ENCODE results near the gene FBXL19.

The FBXL19 gene

DNA sequence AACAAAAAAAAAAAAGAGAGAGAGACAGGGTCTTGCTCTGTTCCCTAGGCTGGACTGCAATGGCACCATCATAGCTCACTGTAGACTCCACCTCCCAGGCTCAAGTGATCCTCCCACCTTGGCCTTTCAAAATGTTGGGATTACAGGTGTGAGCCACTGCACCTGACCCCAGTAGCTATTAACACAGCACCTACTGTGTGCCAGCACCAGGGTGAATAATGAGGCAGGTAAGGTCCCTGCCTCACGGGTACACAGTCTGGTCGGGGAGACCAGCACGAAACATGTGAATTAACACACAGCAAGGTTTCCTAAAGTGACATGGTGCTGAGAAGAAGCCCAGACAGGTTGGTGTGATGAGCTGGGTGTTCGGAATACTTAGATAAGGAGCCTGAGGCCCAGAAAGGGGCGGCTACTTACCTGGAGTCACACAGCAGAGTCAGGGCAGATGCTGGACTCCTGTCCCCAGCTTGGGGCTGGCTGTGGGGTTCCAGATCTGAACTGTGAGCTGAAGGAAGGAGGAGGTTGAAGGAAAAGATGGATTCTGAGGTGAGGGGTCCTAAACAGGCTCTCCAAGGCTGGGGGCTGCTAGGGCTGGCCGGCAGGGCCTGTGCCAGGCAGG is 10.5 kb upstream of the FBXL19 start:
- DNase-seq (ENCODE audit: low read depth): no peak
- Histone ChIP-seq H3K9me3 (ENCODE audit: control insufficient read depth, low read length) (no peaks in the 10 kb centered on the region), H3K36me3 (ENCODE audit: control insufficient read depth, insufficient read depth, low read length, severe bottlenecking) (no peaks in the 10 kb centered on the region), H3K4me1 (ENCODE audit: control insufficient read depth, insufficient read depth, low read length) (no peaks in the 10 kb centered on the region), H3K27me3 (replicated peaks; ENCODE audit: control insufficient read depth, insufficient read depth, low read length) (no peaks in the 10 kb centered on the region), H3K9ac (ENCODE audit: low read length) (no peak overlapping the region), H3K4me3 (ENCODE audit: low read length) (no peak overlapping the region)

DNA sequence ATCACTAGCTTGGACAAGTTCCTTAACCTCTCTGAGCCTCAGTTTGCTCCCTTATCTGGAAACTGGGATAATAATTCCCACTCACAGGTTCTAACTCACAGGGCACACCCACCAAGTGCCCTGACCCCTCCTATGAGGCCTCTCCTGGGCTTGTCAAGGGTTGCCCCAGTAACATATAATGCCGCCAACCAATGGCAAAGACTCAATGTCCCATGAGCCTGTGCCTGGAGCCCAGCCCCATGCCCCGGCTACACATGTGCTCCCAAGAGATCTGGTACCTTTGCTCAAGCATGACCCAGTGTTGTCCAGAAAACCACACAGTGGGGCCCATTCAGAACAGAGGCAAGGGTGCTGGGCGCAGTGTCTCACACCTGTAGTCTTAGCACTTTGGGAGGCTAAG is 8.5 kb upstream of the FBXL19 start:
- H3K9me3 ChIP-seq (ENCODE audit: control insufficient read depth, low read length): no peaks in the 10 kb centered on the region
- no peak for DNase-seq (ENCODE audit: low read depth)
- no peak overlapping the region for H3K4me3 ChIP-seq (ENCODE audit: low read length)
- H3K27me3 ChIP-seq (replicated peaks; ENCODE audit: control insufficient read depth, insufficient read depth, low read length): no peaks in the 10 kb centered on the region
- no peaks in the 10 kb centered on the region for H3K36me3 ChIP-seq (ENCODE audit: control insufficient read depth, insufficient read depth, low read length, severe bottlenecking)
- no peaks in the 10 kb centered on the region for H3K4me1 ChIP-seq (ENCODE audit: control insufficient read depth, insufficient read depth, low read length)
- no peak overlapping the region for H3K9ac ChIP-seq (ENCODE audit: low read length)

DNA sequence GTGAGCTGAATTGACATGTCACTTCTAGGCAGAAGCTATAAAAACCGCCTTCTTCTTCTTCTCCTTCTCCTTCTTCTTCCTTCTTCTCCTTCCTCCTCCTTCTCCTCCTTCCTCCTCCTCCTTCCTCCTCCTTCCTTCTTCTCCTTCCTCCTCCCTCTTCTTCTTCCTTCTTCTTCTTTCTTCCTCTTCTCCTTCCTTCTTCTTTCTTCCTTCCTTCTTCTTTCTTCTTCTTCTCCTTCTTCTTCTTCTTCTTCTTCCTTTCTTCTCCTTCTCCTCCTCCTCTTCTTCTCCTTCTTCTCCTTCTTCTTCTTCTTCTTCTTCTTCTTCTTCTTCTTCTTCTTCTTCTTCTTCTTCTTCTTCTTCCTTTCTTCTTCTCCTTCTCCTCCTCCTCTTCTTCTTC is 4.8 kb upstream of the FBXL19 start:
- H3K9me3 ChIP-seq (ENCODE audit: control insufficient read depth, low read length): no peaks in the 10 kb centered on the region
- H3K9ac ChIP-seq (ENCODE audit: low read length): no peak overlapping the region
- no peak for DNase-seq (ENCODE audit: low read depth)
- no peaks in the 10 kb centered on the region for H3K27me3 ChIP-seq (replicated peaks; ENCODE audit: control insufficient read depth, insufficient read depth, low read length)
- peaks cover 5% of the 10 kb centered on the region for H3K4me1 ChIP-seq (ENCODE audit: control insufficient read depth, insufficient read depth, low read length)
- H3K36me3 ChIP-seq (ENCODE audit: control insufficient read depth, insufficient read depth, low read length, severe bottlenecking): no peaks in the 10 kb centered on the region
- no peak overlapping the region for H3K4me3 ChIP-seq (ENCODE audit: low read length)

DNA sequence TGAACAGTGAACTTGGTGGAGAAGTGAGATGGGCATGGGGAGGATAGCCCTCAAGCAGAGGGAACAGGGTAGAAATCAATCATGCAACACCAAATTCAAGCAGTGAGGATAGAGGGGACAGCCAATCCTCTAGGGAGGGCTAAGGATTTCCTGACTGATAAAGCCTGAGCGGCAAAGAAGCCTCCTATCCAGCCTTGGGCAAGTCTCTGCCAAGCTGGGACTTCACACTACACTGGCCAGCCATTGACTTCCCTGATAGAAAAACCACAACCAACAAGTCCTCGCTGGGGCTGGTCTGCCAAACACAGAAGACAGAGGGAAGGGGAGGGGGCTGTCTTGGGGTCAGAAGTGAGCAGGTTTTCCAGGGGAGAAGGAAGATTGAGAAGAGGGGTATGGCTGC is 2.5 kb upstream of the FBXL19 start:
- no peak overlapping the region for H3K4me3 ChIP-seq (ENCODE audit: low read length)
- no peak for DNase-seq (ENCODE audit: low read depth)

DNA sequence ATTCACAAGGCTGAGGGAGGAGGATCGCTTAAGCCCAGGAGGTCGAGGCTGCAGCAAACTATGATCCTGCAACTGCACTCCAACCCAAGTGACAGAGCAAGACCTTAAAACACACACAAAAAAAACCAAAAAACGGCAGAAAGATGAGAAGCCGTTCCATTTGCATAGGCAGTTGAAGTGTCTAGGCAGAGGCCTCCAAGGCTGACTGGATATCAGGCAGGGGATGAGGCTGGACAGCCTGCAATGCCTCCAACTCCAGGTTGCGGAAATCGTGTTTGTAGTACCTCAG is 2.0 kb upstream of the FBXL19 start:
- H3K4me3 ChIP-seq (ENCODE audit: low read length): peak overlapping the region; percentile 89

More for the DNA sequence above, 2.5 kb upstream of the FBXL19 start:
- Histone ChIP-seq H3K27me3 (replicated peaks; ENCODE audit: control insufficient read depth, insufficient read depth, low read length) (no peaks in the 10 kb centered on the region), H3K9me3 (ENCODE audit: control insufficient read depth, low read length) (no peaks in the 10 kb centered on the region), H3K36me3 (ENCODE audit: control insufficient read depth, insufficient read depth, low read length, severe bottlenecking) (no peaks in the 10 kb centered on the region), H3K4me1 (ENCODE audit: control insufficient read depth, insufficient read depth, low read length) (peaks cover 5% of the 10 kb centered on the region), H3K9ac (ENCODE audit: low read length) (peak overlapping the region; percentile 84)

DNA sequence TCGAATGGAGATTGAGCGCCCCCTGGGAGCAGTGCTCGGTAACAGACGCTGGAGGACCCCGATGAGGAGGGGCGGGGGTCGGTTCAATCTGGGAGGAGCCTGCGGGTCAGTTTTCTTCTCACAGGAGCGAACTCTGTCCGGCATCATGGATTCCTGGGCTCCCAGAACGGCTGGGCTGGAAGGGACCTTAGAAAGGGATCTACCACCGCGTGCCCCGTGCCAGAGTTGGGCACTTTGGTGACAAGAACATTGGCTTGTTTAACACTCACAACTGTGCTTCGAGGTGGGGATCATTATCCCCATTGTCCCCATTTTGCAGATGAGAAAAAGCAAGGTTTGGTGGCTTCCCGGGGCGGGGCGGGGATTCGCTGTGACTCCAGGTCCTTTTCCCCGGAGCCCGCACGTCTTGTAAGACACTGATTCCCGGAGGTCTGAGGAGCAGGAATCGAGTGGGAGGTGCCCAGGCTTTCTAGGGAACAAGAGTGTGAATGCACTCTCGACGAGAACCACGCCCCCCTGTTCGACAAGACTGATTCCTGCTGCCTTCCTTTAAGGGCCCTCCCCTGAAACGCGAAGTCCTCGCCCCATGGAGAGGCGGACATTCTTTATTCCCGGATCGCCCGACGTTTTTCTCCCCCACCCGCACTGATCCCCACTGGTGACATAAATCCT is 1.5 kb upstream of the FBXL19 start:
- peak; percentile 96 for DNase-seq (ENCODE audit: low read depth)
- peak overlapping the region; percentile 89 for H3K4me3 ChIP-seq (ENCODE audit: low read length)

More for the DNA sequence above, 2.0 kb upstream of the FBXL19 start:
- no peaks in the 10 kb centered on the region for H3K36me3 ChIP-seq (ENCODE audit: control insufficient read depth, insufficient read depth, low read length, severe bottlenecking)
- peaks cover 5% of the 10 kb centered on the region for H3K4me1 ChIP-seq (ENCODE audit: control insufficient read depth, insufficient read depth, low read length)
- H3K27me3 ChIP-seq (replicated peaks; ENCODE audit: control insufficient read depth, insufficient read depth, low read length): no peaks in the 10 kb centered on the region
- DNase-seq (ENCODE audit: low read depth): no peak
- H3K9me3 ChIP-seq (ENCODE audit: control insufficient read depth, low read length): no peaks in the 10 kb centered on the region
- peak overlapping the region; percentile 84 for H3K9ac ChIP-seq (ENCODE audit: low read length)

DNA sequence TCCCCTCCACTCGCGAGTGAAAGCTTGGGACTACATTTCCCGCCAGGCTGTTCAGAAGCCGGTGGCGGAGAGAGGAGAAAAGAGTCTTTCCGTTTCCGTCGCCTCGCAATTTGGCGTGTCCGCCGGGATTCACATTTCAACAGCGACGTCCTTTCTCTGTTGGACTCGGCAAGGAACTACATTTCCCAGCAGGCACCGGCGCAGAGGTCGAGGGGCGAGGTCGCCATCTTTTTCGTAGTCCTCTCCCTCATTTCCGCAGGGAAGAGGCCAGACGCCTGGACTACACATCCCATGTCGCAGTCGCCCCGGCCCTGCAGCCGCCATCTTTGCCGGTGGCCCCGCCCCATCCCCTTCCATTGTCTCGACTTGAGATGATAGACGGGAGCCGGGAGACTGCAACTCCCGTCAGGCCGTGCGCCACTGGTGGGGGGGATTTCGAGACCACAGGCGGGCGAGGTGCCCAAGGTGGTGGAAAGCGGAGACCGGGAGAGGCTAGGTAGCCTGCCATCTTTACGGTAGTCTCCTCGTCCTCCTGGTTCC is 882 bp upstream of the FBXL19 start:
- peaks cover 4% of the 10 kb centered on the region for H3K36me3 ChIP-seq (ENCODE audit: control insufficient read depth, insufficient read depth, low read length, severe bottlenecking)
- H3K27me3 ChIP-seq (replicated peaks; ENCODE audit: control insufficient read depth, insufficient read depth, low read length): no peaks in the 10 kb centered on the region
- peak overlapping the region; percentile 84 for H3K9ac ChIP-seq (ENCODE audit: low read length)
- H3K4me1 ChIP-seq (ENCODE audit: control insufficient read depth, insufficient read depth, low read length): peaks cover 5% of the 10 kb centered on the region
- no peaks in the 10 kb centered on the region for H3K9me3 ChIP-seq (ENCODE audit: control insufficient read depth, low read length)
- H3K4me3 ChIP-seq (ENCODE audit: low read length): peak overlapping the region; percentile 89
- peak; percentile 99 for DNase-seq (ENCODE audit: low read depth)

More for the DNA sequence above, 1.5 kb upstream of the FBXL19 start:
- Histone ChIP-seq H3K27me3 (replicated peaks; ENCODE audit: control insufficient read depth, insufficient read depth, low read length) (no peaks in the 10 kb centered on the region), H3K9ac (ENCODE audit: low read length) (peak overlapping the region; percentile 84), H3K9me3 (ENCODE audit: control insufficient read depth, low read length) (no peaks in the 10 kb centered on the region), H3K4me1 (ENCODE audit: control insufficient read depth, insufficient read depth, low read length) (peaks cover 5% of the 10 kb centered on the region), H3K36me3 (ENCODE audit: control insufficient read depth, insufficient read depth, low read length, severe bottlenecking) (peaks cover 4% of the 10 kb centered on the region)

DNA sequence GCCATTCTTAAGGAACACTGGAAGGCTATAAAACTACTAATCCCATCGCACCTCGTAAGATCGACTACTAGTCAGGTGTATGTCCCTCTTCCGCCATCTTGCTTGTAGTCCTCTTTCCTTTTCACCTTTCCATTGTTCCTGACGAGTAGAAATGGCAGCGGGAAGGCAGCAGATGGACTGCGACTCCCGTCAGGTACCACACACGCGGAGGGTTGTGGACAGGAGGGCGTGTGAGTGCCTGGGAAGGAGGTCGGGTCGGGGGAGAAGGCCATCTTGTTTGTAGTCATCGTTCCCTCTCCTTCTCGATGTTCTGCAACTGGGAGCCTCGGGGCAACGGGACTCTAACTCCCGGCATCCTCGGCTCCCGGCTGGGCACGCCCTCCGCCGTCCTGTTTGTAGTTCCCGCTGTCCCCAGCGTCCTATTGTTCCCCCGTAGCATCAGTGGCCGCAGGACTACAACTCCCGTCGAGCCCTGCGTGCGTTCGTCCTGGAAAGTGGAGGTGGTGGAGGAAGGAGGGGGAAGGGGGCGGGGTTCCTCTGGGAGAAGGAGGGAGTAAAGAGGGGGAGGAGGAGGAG is 324 bp upstream of the FBXL19 start:
- H3K4me1 ChIP-seq (ENCODE audit: control insufficient read depth, insufficient read depth, low read length): peaks cover 5% of the 10 kb centered on the region
- H3K4me3 ChIP-seq (ENCODE audit: low read length): peak overlapping the region; percentile 89
- H3K9me3 ChIP-seq (ENCODE audit: control insufficient read depth, low read length): no peaks in the 10 kb centered on the region
- peaks cover 4% of the 10 kb centered on the region for H3K36me3 ChIP-seq (ENCODE audit: control insufficient read depth, insufficient read depth, low read length, severe bottlenecking)
- no peaks in the 10 kb centered on the region for H3K27me3 ChIP-seq (replicated peaks; ENCODE audit: control insufficient read depth, insufficient read depth, low read length)
- peak overlapping the region; percentile 84 for H3K9ac ChIP-seq (ENCODE audit: low read length)
- DNase-seq (ENCODE audit: low read depth): peak; percentile 100

DNA sequence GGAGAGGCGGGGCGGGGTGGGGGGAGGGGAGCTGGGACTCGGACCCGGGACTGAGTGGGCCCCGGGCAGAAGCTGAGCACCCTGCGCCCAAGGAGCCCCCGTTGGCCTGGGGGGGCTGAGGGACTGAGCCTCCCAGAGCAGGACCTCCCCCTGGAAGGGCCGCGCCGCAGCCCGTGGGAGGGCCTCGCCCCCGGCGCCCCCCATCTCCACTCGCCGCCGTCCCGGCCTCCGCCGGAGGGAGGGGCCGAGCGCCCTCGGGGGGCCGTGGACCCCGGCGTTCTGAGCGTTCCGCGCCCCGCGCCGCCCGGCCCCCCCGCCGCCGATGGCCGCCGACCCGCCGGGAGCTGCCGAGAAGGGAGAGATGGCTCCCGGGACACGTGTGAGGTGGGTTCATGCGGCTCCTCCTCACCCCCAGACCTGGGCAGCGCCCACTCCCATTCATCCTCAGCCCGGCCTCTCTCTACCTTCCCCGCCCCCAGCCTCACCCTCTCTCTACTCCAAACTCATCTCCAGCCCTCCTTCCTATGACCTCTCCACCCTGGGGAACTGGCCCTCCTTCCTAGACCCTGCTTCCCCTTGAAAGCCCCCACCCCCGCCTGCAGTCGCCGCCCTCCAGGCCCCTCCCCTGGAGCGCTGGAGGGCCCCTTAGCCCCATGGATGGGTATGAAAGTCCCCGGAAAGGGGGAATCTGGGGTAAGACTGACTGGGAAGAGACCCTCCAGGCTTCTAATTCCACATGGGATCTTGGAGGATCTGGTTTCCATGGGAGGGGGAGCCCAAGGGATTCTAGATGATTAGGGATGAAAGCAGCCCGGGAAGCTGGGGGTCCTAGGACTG is 922 bp downstream of the FBXL19 start:
- peak overlapping the region; percentile 79 for H3K4me3 ChIP-seq (ENCODE audit: low read length)
- no peaks in the 10 kb centered on the region for H3K9me3 ChIP-seq (ENCODE audit: control insufficient read depth, low read length)
- peaks cover 5% of the 10 kb centered on the region for H3K4me1 ChIP-seq (ENCODE audit: control insufficient read depth, insufficient read depth, low read length)
- DNase-seq (ENCODE audit: low read depth): peak; percentile 37
- H3K27me3 ChIP-seq (replicated peaks; ENCODE audit: control insufficient read depth, insufficient read depth, low read length): no peaks in the 10 kb centered on the region
- H3K36me3 ChIP-seq (ENCODE audit: control insufficient read depth, insufficient read depth, low read length, severe bottlenecking): peaks cover 4% of the 10 kb centered on the region
- H3K9ac ChIP-seq (ENCODE audit: low read length): peak overlapping the region; percentile 73

DNA sequence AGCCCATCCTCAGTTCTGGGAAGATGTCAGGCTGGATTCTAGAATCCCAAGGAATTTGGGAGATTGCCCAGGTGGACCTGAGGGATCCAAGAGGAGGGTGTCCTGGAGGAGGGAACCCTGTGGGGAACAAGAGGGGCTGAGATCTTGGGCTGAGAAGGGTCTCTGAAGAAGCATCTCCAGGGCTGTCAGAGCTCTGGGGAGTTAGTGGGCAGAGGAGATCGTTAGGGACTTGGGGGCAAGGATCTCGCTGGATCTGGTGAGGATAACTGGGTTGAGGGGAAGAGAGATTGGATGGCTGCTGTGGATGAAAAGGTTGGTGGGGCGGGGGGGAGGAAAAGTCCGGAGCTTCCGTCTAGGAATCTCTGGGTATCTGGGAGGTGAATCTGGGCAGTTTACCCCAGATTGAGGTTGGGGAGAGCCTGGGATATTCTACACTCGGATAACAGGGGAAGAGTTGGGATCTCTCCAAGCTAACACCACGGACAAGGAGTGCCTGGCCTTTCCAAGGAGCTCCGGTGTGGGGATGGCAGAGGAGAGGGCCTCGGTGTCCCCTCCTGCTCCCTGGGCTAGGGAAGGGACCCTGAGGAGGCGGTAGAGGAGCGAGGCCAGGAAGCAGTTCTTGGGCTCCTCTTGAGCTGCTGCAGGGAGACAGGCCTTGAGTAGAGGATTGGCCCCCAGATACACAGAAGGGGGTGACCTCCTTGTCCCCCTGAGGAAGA is 1.7 kb downstream of the FBXL19 start:
- H3K36me3 ChIP-seq (ENCODE audit: control insufficient read depth, insufficient read depth, low read length, severe bottlenecking): peaks cover 4% of the 10 kb centered on the region
- peak overlapping the region; percentile 79 for H3K4me3 ChIP-seq (ENCODE audit: low read length)
- H3K27me3 ChIP-seq (replicated peaks; ENCODE audit: control insufficient read depth, insufficient read depth, low read length): no peaks in the 10 kb centered on the region
- no peaks in the 10 kb centered on the region for H3K9me3 ChIP-seq (ENCODE audit: control insufficient read depth, low read length)
- peak overlapping the region; percentile 73 for H3K9ac ChIP-seq (ENCODE audit: low read length)
- peaks cover 5% of the 10 kb centered on the region for H3K4me1 ChIP-seq (ENCODE audit: control insufficient read depth, insufficient read depth, low read length)
- peak; percentile 14 for DNase-seq (ENCODE audit: low read depth)

All from adipocyte (in vitro differentiated cells).